ENCODE data around the gene IGF1.

IGF1 gene

GRCh38 chr12:102376781-102377180, 103.6 kb downstream of the IGF1 start:
- H3K9ac ChIP-seq (ENCODE audit: low read length): no peak overlapping the region
- H3K9me3 ChIP-seq (ENCODE audit: insufficient read depth, low read length): no peaks in the 10 kb centered on the region
- H4K20me1 ChIP-seq (ENCODE audit: insufficient read depth, low read length): no peaks in the 10 kb centered on the region
- H3K27ac ChIP-seq (ENCODE audit: low read length): no peak overlapping the region
- H3K36me3 ChIP-seq (replicated peaks; ENCODE audit: low read depth, low read length): no peaks in the 10 kb centered on the region
- H3K4me2 ChIP-seq (ENCODE audit: low read length): no peak overlapping the region
- no peaks in the 10 kb centered on the region for H3K27me3 ChIP-seq (ENCODE audit: low read depth, low read length)
- H3K79me2 ChIP-seq (ENCODE audit: low read length): no peaks in the 10 kb centered on the region
- H2AFZ ChIP-seq (ENCODE audit: low read depth, low read length): no peak overlapping the region
- H3K4me1 ChIP-seq (ENCODE audit: low read length): no peaks in the 10 kb centered on the region
- H3K4me3 ChIP-seq (ENCODE audit: low read length): no peak overlapping the region
- no peak for TF ChIP-seq CTCF (IDR thresholded peaks at IDR 0.05; ENCODE audit: low read depth, low read length)
- TF ChIP-seq EZH2phosphoT487 (IDR thresholded peaks at IDR 0.05; ENCODE audit: low read depth): no peak

GRCh38 chr12:102376181-102376747, 104.1 kb downstream of the IGF1 start:
- Histone ChIP-seq H3K27ac (ENCODE audit: low read length) (no peak overlapping the region), H3K27me3 (ENCODE audit: low read depth, low read length) (no peaks in the 10 kb centered on the region), H2AFZ (ENCODE audit: low read depth, low read length) (no peak overlapping the region), H3K9ac (ENCODE audit: low read length) (no peak overlapping the region), H3K4me2 (ENCODE audit: low read length) (no peak overlapping the region), H3K79me2 (ENCODE audit: low read length) (no peaks in the 10 kb centered on the region), H3K4me1 (ENCODE audit: low read length) (peaks cover 2% of the 10 kb centered on the region), H3K36me3 (replicated peaks; ENCODE audit: low read depth, low read length) (no peaks in the 10 kb centered on the region), H4K20me1 (ENCODE audit: insufficient read depth, low read length) (no peaks in the 10 kb centered on the region), H3K4me3 (ENCODE audit: low read length) (no peak overlapping the region), H3K9me3 (ENCODE audit: insufficient read depth, low read length) (no peaks in the 10 kb centered on the region)
- no peak for TF ChIP-seq CTCF (IDR thresholded peaks at IDR 0.05; ENCODE audit: low read depth, low read length)
- no peak for TF ChIP-seq EZH2phosphoT487 (IDR thresholded peaks at IDR 0.05; ENCODE audit: low read depth)

GRCh38 chr12:102374190-102374589, 106.2 kb downstream of the IGF1 start:
- no peak for TF ChIP-seq CTCF (IDR thresholded peaks at IDR 0.05; ENCODE audit: low read depth, low read length)
- TF ChIP-seq EZH2phosphoT487 (IDR thresholded peaks at IDR 0.05; ENCODE audit: low read depth): no peak
- Histone ChIP-seq H3K4me3 (ENCODE audit: low read length) (no peak overlapping the region), H3K9ac (ENCODE audit: low read length) (no peak overlapping the region), H3K79me2 (ENCODE audit: low read length) (no peaks in the 10 kb centered on the region), H3K4me2 (ENCODE audit: low read length) (no peak overlapping the region), H3K36me3 (replicated peaks; ENCODE audit: low read depth, low read length) (no peaks in the 10 kb centered on the region), H3K27ac (ENCODE audit: low read length) (no peak overlapping the region), H2AFZ (ENCODE audit: low read depth, low read length) (no peak overlapping the region), H3K4me1 (ENCODE audit: low read length) (peaks cover 5% of the 10 kb centered on the region), H3K9me3 (ENCODE audit: insufficient read depth, low read length) (no peaks in the 10 kb centered on the region), H4K20me1 (ENCODE audit: insufficient read depth, low read length) (no peaks in the 10 kb centered on the region), H3K27me3 (ENCODE audit: low read depth, low read length) (no peaks in the 10 kb centered on the region)

GRCh38 chr12:102372087-102372486, 108.3 kb downstream of the IGF1 start:
- H3K79me2 ChIP-seq (ENCODE audit: low read length): no peaks in the 10 kb centered on the region
- TF ChIP-seq CTCF (IDR thresholded peaks at IDR 0.05; ENCODE audit: low read depth, low read length) (no peak), EZH2phosphoT487 (IDR thresholded peaks at IDR 0.05; ENCODE audit: low read depth) (no peak)
- H2AFZ ChIP-seq (ENCODE audit: low read depth, low read length): no peak overlapping the region
- H3K9ac ChIP-seq (ENCODE audit: low read length): no peak overlapping the region
- no peaks in the 10 kb centered on the region for H3K9me3 ChIP-seq (ENCODE audit: insufficient read depth, low read length)
- peaks cover 5% of the 10 kb centered on the region for H3K4me1 ChIP-seq (ENCODE audit: low read length)
- H3K4me2 ChIP-seq (ENCODE audit: low read length): no peak overlapping the region
- H3K4me3 ChIP-seq (ENCODE audit: low read length): no peak overlapping the region
- H3K27ac ChIP-seq (ENCODE audit: low read length): no peak overlapping the region
- no peaks in the 10 kb centered on the region for H4K20me1 ChIP-seq (ENCODE audit: insufficient read depth, low read length)
- no peaks in the 10 kb centered on the region for H3K36me3 ChIP-seq (replicated peaks; ENCODE audit: low read depth, low read length)
- H3K27me3 ChIP-seq (ENCODE audit: low read depth, low read length): no peaks in the 10 kb centered on the region

Measured in OCI-LY3 (cell line).